ENCODE data around the gene UVSSA. TPM values are rescaled to one million over a fixed set of nuclear protein-coding genes. Genes with fewer than 3 reads are reported as not detected.

The UVSSA gene
- total RNA-seq, 1 donor from 2014 or later: 35.2 TPM

DNA sequence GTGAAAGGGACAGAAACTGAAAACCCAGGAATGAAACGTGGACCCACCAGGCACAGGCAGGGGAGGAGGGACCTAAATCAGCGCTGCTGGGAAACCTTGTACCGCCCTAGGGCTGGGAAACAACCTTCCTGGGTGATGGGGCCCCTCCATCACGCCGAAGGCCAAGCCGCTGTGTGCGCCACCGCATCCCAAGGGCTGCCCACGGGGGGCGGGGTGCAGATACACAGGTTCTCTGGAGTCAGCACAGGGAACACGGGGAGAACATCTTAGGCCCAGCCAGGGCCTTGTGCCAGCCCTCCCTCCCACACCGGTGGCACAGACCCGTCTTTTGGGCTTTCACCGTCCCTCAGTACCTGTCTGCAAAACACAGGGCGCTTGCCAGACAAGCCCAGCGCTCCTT lies 13.0 kb downstream of the UVSSA start:
- intact Hi-C loops (cut with micrococcal nuclease): no loop called here
- no peak for DNase-seq
- peaks cover 1% of the 10 kb centered on the region for H3K4me1 Mint-ChIP-seq
- H3K9me3 Mint-ChIP-seq: no peaks in the 10 kb centered on the region
- H3K27me3 Mint-ChIP-seq: no peaks in the 10 kb centered on the region
- no peak overlapping the region for H3K4me3 Mint-ChIP-seq
- CTCF ChIA-PET: no interaction called here
- H3K36me3 Mint-ChIP-seq (ENCODE audit: low read depth): peaks cover 16% of the 10 kb centered on the region
- POLR2A ChIA-PET: no interaction called here
- no peak overlapping the region for H3K27ac Mint-ChIP-seq
- no peak for ATAC-seq (ENCODE audit: low read depth)
- TF ChIP-seq, protein P1, sequence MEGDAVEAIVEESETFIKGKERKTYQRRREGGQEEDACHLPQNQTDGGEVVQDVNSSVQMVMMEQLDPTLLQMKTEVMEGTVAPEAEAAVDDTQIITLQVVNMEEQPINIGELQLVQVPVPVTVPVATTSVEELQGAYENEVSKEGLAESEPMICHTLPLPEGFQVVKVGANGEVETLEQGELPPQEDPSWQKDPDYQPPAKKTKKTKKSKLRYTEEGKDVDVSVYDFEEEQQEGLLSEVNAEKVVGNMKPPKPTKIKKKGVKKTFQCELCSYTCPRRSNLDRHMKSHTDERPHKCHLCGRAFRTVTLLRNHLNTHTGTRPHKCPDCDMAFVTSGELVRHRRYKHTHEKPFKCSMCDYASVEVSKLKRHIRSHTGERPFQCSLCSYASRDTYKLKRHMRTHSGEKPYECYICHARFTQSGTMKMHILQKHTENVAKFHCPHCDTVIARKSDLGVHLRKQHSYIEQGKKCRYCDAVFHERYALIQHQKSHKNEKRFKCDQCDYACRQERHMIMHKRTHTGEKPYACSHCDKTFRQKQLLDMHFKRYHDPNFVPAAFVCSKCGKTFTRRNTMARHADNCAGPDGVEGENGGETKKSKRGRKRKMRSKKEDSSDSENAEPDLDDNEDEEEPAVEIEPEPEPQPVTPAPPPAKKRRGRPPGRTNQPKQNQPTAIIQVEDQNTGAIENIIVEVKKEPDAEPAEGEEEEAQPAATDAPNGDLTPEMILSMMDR (IDR thresholded peaks at IDR 0.05): no peak

DNA sequence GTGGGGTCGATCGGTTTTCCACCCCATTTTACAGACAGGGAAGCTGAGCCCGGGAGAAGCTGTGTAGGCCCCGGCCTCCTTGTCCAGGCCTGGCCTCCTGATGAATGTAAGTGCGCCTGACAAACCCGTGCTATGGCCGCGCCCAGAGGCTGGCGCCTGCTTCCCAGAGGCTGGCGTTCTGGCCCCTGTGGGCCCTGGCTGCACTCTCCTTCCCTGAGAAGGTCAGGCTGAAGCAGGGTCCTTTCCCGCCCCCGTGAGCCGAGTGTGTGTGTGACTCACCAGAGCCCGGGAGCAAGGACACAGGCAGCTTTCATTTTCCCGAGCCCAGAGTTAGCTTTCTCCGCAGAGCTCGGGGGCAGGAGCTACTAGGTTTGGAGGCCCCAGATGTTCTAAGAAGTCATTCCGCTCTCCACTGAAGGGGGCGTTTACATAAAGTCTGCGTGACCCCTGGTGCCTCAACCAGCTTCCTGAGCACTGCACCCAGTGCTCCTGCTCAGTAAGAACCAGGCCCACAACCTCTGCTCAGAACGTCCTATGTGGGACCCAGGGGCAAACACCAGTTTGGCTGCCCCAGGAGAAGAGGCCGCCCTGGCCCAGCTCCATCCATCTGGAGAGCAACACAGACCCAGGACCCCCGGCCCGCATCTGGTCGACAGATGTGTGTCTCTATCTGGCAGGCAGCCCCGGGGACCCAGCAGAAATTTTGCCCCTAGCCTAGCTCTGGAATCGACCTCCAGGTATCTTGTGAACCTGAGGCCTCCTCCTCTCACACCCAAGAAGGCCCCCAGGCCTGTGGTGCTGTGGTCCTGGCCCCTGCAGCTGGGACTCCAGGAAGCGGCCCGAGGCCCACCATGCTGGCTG lies 13.6 kb downstream of the UVSSA start:
- no peaks in the 10 kb centered on the region for H3K9me3 Mint-ChIP-seq
- H3K27me3 Mint-ChIP-seq: no peaks in the 10 kb centered on the region
- DNase-seq (no peak), ATAC-seq (ENCODE audit: low read depth) (no peak)
- intact Hi-C loops (cut with micrococcal nuclease): no loop called here
- peaks cover 1% of the 10 kb centered on the region for H3K4me1 Mint-ChIP-seq
- TF ChIP-seq, protein P1 (IDR thresholded peaks at IDR 0.05): no peak
- ChIA-PET POLR2A (no interaction called here), CTCF (no interaction called here)
- no peak overlapping the region for H3K27ac Mint-ChIP-seq
- H3K4me3 Mint-ChIP-seq: no peak overlapping the region
- peaks cover 14% of the 10 kb centered on the region for H3K36me3 Mint-ChIP-seq (ENCODE audit: low read depth)

DNA sequence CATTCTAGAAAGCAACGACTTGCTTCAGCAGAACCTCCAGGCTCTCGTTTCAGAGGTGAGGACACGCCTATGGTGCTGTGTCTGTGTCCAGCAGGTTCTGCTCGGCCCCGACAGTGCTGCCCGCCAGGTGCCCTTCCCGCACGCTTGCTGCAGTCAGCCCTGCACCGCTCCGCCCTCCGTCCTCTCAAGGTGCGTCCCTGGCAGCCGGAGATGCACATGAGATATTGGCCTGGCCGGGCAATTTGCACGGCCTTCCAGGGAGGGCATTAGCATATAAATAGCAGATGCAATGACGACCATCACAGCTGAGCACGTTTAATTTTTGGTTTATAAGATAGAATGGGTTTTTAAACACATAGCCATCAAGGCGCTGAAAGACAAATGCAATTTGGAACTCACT lies 14.4 kb downstream of the UVSSA start:
- intact Hi-C loops (cut with micrococcal nuclease): no loop called here
- DNase-seq: no peak
- H3K9me3 Mint-ChIP-seq: no peaks in the 10 kb centered on the region

DNA sequence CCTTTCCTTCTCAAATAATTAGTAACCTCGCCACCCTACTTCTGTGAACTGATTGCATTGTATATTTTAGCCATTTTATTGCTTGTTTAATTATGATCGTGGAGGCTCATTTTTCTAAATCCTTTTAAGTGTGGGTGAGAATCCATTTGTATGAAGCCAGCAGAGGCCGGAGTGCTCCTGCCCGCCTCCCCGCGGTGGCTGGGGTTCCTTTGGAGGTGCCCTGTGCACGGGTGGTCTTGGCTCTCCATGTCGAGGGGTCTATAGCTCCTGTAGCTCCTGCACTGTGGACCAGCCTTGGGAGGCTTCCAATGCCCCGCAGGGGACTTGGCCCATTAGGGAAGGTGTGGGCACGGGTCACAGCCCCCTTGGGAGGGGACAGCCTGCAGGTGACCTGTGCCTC lies 15.0 kb downstream of the UVSSA start:
- H3K4me3 Mint-ChIP-seq: no peak overlapping the region
- intact Hi-C loops (cut with micrococcal nuclease): no loop called here
- H3K9me3 Mint-ChIP-seq: no peaks in the 10 kb centered on the region
- H3K27me3 Mint-ChIP-seq: no peaks in the 10 kb centered on the region
- H3K27ac Mint-ChIP-seq: no peak overlapping the region
- ChIA-PET POLR2A (no interaction called here), CTCF (no interaction called here)
- peaks cover 15% of the 10 kb centered on the region for H3K36me3 Mint-ChIP-seq (ENCODE audit: low read depth)
- DNase-seq (no peak), ATAC-seq (ENCODE audit: low read depth) (no peak)
- H3K4me1 Mint-ChIP-seq: no peaks in the 10 kb centered on the region
- TF ChIP-seq, protein P1 (IDR thresholded peaks at IDR 0.05): no peak

More for the DNA sequence above, 14.4 kb downstream of the UVSSA start:
- POLR2A ChIA-PET: no interaction called here
- no peak overlapping the region for H3K4me3 Mint-ChIP-seq
- ATAC-seq (ENCODE audit: low read depth): no peak
- peaks cover 15% of the 10 kb centered on the region for H3K36me3 Mint-ChIP-seq (ENCODE audit: low read depth)
- TF ChIP-seq, protein P1 (IDR thresholded peaks at IDR 0.05): no peak
- no peaks in the 10 kb centered on the region for H3K27me3 Mint-ChIP-seq
- H3K27ac Mint-ChIP-seq: no peak overlapping the region
- CTCF ChIA-PET: no interaction called here
- no peaks in the 10 kb centered on the region for H3K4me1 Mint-ChIP-seq

DNA sequence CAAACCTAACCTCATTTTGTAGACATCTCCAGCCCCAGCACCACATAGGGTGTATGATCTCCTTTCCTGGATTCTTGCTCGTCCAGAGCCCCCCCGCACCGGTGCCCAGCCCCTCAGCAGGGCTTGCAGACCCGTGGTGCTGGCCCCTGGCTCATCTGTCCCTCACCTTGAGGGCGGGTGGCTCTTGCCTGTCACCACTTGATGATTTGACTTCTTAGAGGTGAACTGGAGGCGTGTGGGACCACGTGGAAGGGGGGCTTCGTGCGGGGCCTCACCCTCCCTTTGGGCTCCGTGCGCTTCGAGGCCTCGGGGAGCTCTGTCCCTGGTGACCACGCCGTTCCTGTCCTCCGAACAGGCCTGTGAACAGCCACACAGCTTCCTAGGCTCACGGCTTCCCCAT lies 15.5 kb downstream of the UVSSA start:
- ChIA-PET CTCF (no interaction called here), POLR2A (no interaction called here)
- TF ChIP-seq, protein P1 (IDR thresholded peaks at IDR 0.05): no peak
- Mint-ChIP-seq H3K27ac (no peak overlapping the region), H3K36me3 (ENCODE audit: low read depth) (peaks cover 15% of the 10 kb centered on the region), H3K4me3 (no peak overlapping the region), H3K27me3 (no peaks in the 10 kb centered on the region), H3K4me1 (no peaks in the 10 kb centered on the region), H3K9me3 (no peaks in the 10 kb centered on the region)
- DNase-seq (no peak), ATAC-seq (ENCODE audit: low read depth) (no peak)
- intact Hi-C loops (cut with micrococcal nuclease): no loop called here
